Ureter (tissue), 1 donor: ENCODE data around the gene LYST. TPM values are rescaled to one million over a fixed set of nuclear protein-coding genes. Genes with fewer than 3 reads are reported as not detected.
A peak's percentile ranks its signal among the peaks of the same experiment; 100 is the strongest.

ENCODE experiments used
- DNase-seq: peaks from one replicate; pipeline ENCODE4 v3.0.0-alpha.2; 2020; ENCODE audit warnings: low spot score
- total RNA-seq: library from RNA; stranded (reverse); gene quantifications from one replicate; pipeline ENCODE4 v1.2.4, GENCODE V29; 2023
- donor health status: DM: yes; HTN: yes; CAD: no.

The LYST gene
- total RNA-seq, 1 donor from 2014 or later = 66.1 TPM

GRCh38 chr1:235888119-235888643 lies 21.5 kb upstream of the LYST start:
- DNase-seq = no peak

- DNase-seq = no peak
Observed at GRCh38 chr1:235887676-235888075, 21.0 kb upstream of the LYST start.

GRCh38 chr1:235885655-235886262 lies 19.1 kb upstream of the LYST start:
- no peak for DNase-seq

GRCh38 chr1:235883261-235883927 lies 16.7 kb upstream of the LYST start:
- DNase-seq = peak; percentile 92

GRCh38 chr1:235882816-235883215 lies 16.1 kb upstream of the LYST start:
- no peak for DNase-seq

- no peak for DNase-seq
Observed at GRCh38 chr1:235881930-235882700, 15.4 kb upstream of the LYST start.

GRCh38 chr1:235878082-235878811 lies 11.5 kb upstream of the LYST start:
- no peak for DNase-seq

GRCh38 chr1:235876402-235876841 lies 9.7 kb upstream of the LYST start:
- no peak for DNase-seq

GRCh38 chr1:235875036-235875597 lies 8.4 kb upstream of the LYST start:
- DNase-seq = no peak

- DNase-seq = no peak
Observed at GRCh38 chr1:235874261-235874660, 7.6 kb upstream of the LYST start.

GRCh38 chr1:235873571-235873970 lies 6.9 kb upstream of the LYST start:
- no peak for DNase-seq

GRCh38 chr1:235873045-235873444 lies 6.3 kb upstream of the LYST start:
- DNase-seq = no peak

- no peak for DNase-seq
Observed at GRCh38 chr1:235872270-235872669, 5.6 kb upstream of the LYST start.

GRCh38 chr1:235867903-235868469 lies 1.3 kb upstream of the LYST start:
- no peak for DNase-seq

- peak; percentile 97 for DNase-seq
Observed at GRCh38 chr1:235866913-235867845, 473 bp upstream of the LYST start.

- DNase-seq = no peak
Observed at GRCh38 chr1:235865565-235866204, 1.0 kb downstream of the LYST start.

GRCh38 chr1:235864931-235865525 lies 1.7 kb downstream of the LYST start:
- no peak for DNase-seq

- DNase-seq = no peak
Observed at GRCh38 chr1:235864469-235864868, 2.2 kb downstream of the LYST start.

GRCh38 chr1:235863699-235864093 lies 3.0 kb downstream of the LYST start:
- no peak for DNase-seq
